HepG2 (cell line): ENCODE data around the gene SNF8. TPM values are rescaled to one million over a fixed set of nuclear protein-coding genes. Genes with fewer than 3 reads are reported as not detected.

Experiments used
- EHMT2 ChIP-seq: fragments of 200-600 bp; sonication (generic); IDR thresholded peaks from 2 replicates; pipeline ENCODE4 v1.7.0; 2017; ENCODE audit warnings: antibody characterized with exemption, low read depth, low read length, borderline replicate concordance
- JUN ChIP-seq: sonication (generic); formaldehyde crosslinking; IDR thresholded peaks from 2 replicates; pipeline ENCODE4 v1.4.0; 2020; ENCODE audit warnings: mild to moderate bottlenecking, missing genetic modification reagents
- KDM1A ChIP-seq: IDR thresholded peaks from 2 replicates; pipeline ENCODE4 v1.6.1; 2016; ENCODE audit warnings: missing compliant biosample characterization
- POLR2G ChIP-seq: fragments of 200-400 bp; formaldehyde crosslinking; IDR thresholded peaks from 2 replicates; pipeline ENCODE4 v1.6.1; 2018; ENCODE audit warnings: mild to moderate bottlenecking, low read depth, low read length, moderate library complexity
- PRMT3 ChIP-seq: sonication (generic); formaldehyde crosslinking; IDR thresholded peaks from 2 replicates; pipeline ENCODE4 v1.8.1; 2022; ENCODE audit warnings: low read depth, mild to moderate bottlenecking, moderate library complexity, missing genetic modification reagents, borderline replicate concordance
- SALL2 ChIP-seq: sonication (generic); formaldehyde crosslinking; IDR thresholded peaks from 2 replicates; pipeline ENCODE4 v1.8.1; 2023; ENCODE audit warnings: mild to moderate bottlenecking, missing genetic modification reagents, inconsistent platforms
- SMAD1 ChIP-seq: sonication (generic); formaldehyde crosslinking; IDR thresholded peaks from 2 replicates; pipeline ENCODE4 v1.4.0; 2020; ENCODE audit warnings: missing genetic modification reagents, low read depth, mild to moderate bottlenecking, borderline replicate concordance
- SRSF9 ChIP-seq: fragments of 200-400 bp; formaldehyde crosslinking; IDR thresholded peaks from 2 replicates; pipeline ENCODE4 v1.6.1; 2018; ENCODE audit warnings: borderline replicate concordance, mild to moderate bottlenecking, low read depth, low read length; ENCODE audit not compliant: insufficient read depth, poor library complexity, severe bottlenecking
- STAT6 ChIP-seq: sonication (generic); formaldehyde crosslinking; IDR thresholded peaks from 2 replicates; pipeline ENCODE4 v1.4.0; 2020; ENCODE audit warnings: missing genetic modification reagents, mild to moderate bottlenecking, borderline replicate concordance
- TARDBP ChIP-seq: sonication (generic); formaldehyde crosslinking; IDR thresholded peaks from 2 replicates; pipeline ENCODE4 v1.8.0; 2022; ENCODE audit warnings: mild to moderate bottlenecking, missing genetic modification reagents
- TCF12 ChIP-seq, 2 experiments: fragments of 450-650 bp in 1 of 2; sonication (generic) in 1 of 2; formaldehyde crosslinking in 1 of 2; IDR thresholded peaks; 2 replicates each; pipeline versions ENCODE4 v1.6.1 to v1.8.0; 2017 to 2022; ENCODE audit warnings: antibody characterized with exemption in 1 of 2, mild to moderate bottlenecking in 1 of 2, missing genetic modification reagents in 1 of 2, moderate library complexity in 1 of 2
- TRIM24 ChIP-seq: sonication (generic); formaldehyde crosslinking; IDR thresholded peaks from 2 replicates; pipeline ENCODE4 v1.8.0; 2022; ENCODE audit warnings: mild to moderate bottlenecking, missing genetic modification reagents
- ZBTB7B ChIP-seq: sonication (generic); formaldehyde crosslinking; IDR thresholded peaks from 2 replicates; pipeline ENCODE4 v1.4.0; 2020; ENCODE audit warnings: missing genetic modification reagents
- ZFP36L1 ChIP-seq: sonication (generic); formaldehyde crosslinking; IDR thresholded peaks from 2 replicates; pipeline ENCODE4 v1.8.0; 2022; ENCODE audit warnings: mild to moderate bottlenecking, missing genetic modification reagents, moderate library complexity
- ZFP90 ChIP-seq: sonication (generic); formaldehyde crosslinking; IDR thresholded peaks from 2 replicates; pipeline ENCODE4 v1.8.0; 2022; ENCODE audit warnings: missing genetic modification reagents, mild to moderate bottlenecking, inconsistent platforms, borderline replicate concordance
- ZNF605 ChIP-seq: sonication (generic); formaldehyde crosslinking; IDR thresholded peaks from 2 replicates; pipeline ENCODE4 v1.8.0; 2022; ENCODE audit warnings: mild to moderate bottlenecking, missing genetic modification reagents
- ZNF646 ChIP-seq: sonication (generic); formaldehyde crosslinking; IDR thresholded peaks from 2 replicates; pipeline ENCODE4 v1.9.0; 2021; ENCODE audit warnings: mild to moderate bottlenecking, missing genetic modification reagents
- ZNF704 ChIP-seq: sonication (generic); formaldehyde crosslinking; IDR thresholded peaks from 2 replicates; pipeline ENCODE4 v1.8.1; 2023; ENCODE audit warnings: mild to moderate bottlenecking, inconsistent platforms, moderate library complexity, missing genetic modification reagents, borderline replicate concordance
- ZNF724P ChIP-seq: sonication (generic); formaldehyde crosslinking; IDR thresholded peaks from 2 replicates; pipeline ENCODE4 v1.8.0; 2022; ENCODE audit warnings: missing genetic modification reagents, borderline replicate concordance
- ZNF768 ChIP-seq: sonication (generic); formaldehyde crosslinking; IDR thresholded peaks from 2 replicates; pipeline ENCODE4 v1.4.0; 2020; ENCODE audit warnings: missing genetic modification reagents
- polyA plus RNA-seq, 8 experiments: library from polyadenylated mRNA; depleted of rRNA in 3 of 8; stranded (reverse) in 7 of 8; unstranded in 1 of 8; fragments of >200 nt; fragmentation: Illumina TruSeq in 4 of 8; extraction: Trizol in 4 of 8; gene quantifications; 2 replicates each; pipeline versions ENCODE4 v1.2.1 to v1.2.3, GENCODE V29; 2011 to 2016; ENCODE audit warnings: low read depth in 4 of 8, missing spikeins in 1 of 8, mixed read lengths in 1 of 8; ENCODE audit not compliant: insufficient read depth in 1 of 8
- total RNA-seq, 5 experiments: library from RNA; depleted of rRNA; stranded (reverse); fragments of >200 nt; fragmentation: Illumina TruSeq; extraction: Trizol; gene quantifications; 2 replicates each; pipeline ENCODE4 v1.2.3, GENCODE V29; 2016; ENCODE audit warnings: low read depth in 1 of 5

SNF8 gene
- total and polyA plus RNA-seq, 2 of the 13 experiments (the other 11 are each of a cell fraction or from before 2014, with no cell fraction given): 114 to 153 TPM

- TF ChIP-seq ZNF724P (CRISPR knock-in tag): no peak
- peak; percentile 59; the same call in 1 of the 2 replicates for TF ChIP-seq TARDBP (CRISPR knock-in tag)
- TF ChIP-seq POLR2G: peak; percentile 78
- no peak for TF ChIP-seq ZBTB7B (CRISPR knock-in tag)
- no peak for TF ChIP-seq PRMT3 (CRISPR knock-in tag)
- no peak for TF ChIP-seq EHMT2
- no peak for TF ChIP-seq JUN (CRISPR knock-in tag)
- no peak for TF ChIP-seq ZNF704 (CRISPR knock-in tag)
- TF ChIP-seq ZNF646 (CRISPR knock-in tag): no peak
- 0 out of 2 replicates have a peak, but pooled peaks have one; percentile 31 for TF ChIP-seq ZFP36L1 (CRISPR knock-in tag)
- TF ChIP-seq SRSF9: no peak
- TF ChIP-seq KDM1A (CRISPR knock-in tag): no peak
- TF ChIP-seq ZFP90 (CRISPR knock-in tag): 0 out of 2 replicates have a peak, but pooled peaks have one; percentile 28
- TF ChIP-seq SMAD1: no peak
- TF ChIP-seq ZNF605 (CRISPR knock-in tag): no peak
- TF ChIP-seq ZNF768 (CRISPR knock-in tag): peak; percentile 93
- peak; percentile 74; the same call in 1 of the 2 replicates for TF ChIP-seq SALL2 (CRISPR knock-in tag)
- TF ChIP-seq STAT6 (CRISPR knock-in tag): no peak
- TF ChIP-seq TRIM24: no peak
- TF ChIP-seq TCF12 (IDR thresholded peaks at IDR 0.05): no peak
- TF ChIP-seq TCF12 (CRISPR knock-in tag; IDR thresholded peaks at IDR 0.05): no peak
Measured at GRCh38 chr17:48930435-48930873, 14.2 kb downstream of the SNF8 start (continued).
